Measurements from ENCODE around the gene BCAM. TPM values are rescaled to one million over a fixed set of nuclear protein-coding genes. Genes with fewer than 3 reads are reported as not detected.

Gene BCAM
- total RNA-seq, 1 experiment from 2014 or later: 30.0 TPM

DNA sequence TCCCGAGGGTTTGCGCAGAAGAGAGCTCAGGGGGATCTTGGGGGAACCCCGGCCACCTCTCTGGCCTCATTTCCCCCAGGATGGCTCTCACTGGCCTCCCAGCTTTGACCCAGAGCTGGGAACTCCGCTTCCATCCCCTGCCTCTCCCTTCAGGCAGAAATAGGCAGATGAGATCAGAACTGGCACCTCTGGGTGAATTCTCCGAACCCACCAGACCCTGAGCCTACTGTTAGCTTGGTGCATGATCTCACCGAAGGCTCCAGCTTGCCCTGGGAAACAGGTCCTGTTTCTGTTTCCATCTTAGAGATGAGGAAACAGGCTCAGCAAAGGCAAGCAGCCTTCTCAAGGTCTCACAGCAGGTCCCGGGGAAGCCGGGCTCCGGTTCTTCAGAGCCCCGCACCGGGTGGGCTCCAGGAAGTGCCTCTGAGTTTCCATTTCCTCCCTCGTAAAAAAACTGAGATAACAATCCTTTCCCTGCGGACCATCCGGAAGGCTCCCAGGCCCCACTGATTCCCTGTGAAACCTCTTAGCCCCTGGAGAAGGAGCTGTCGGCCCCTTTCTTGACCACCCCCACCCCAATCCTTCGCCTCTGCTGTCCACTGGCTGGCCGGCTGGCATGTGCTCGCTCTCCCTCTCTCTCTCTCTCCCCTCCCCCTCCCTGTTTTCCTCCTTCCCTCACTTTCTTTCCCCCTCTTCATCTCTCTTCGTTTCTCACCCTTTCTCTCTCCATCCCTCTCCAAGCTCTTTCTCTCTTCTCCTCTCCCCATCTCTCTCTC is 39.3 kb downstream of the BCAM start:
- Mint-ChIP-seq H3K36me3 (ENCODE audit: insufficient read depth, unreplicated experiment) (peaks cover 63% of the 10 kb centered on the region), H3K4me1 (ENCODE audit: low read depth, unreplicated experiment) (peaks cover 34% of the 10 kb centered on the region), H3K27ac (ENCODE audit: unreplicated experiment) (peak overlapping the region; percentile 73), H3K4me3 (ENCODE audit: low read depth, unreplicated experiment) (peak overlapping the region; percentile 66), H3K27me3 (ENCODE audit: unreplicated experiment) (no peaks in the 10 kb centered on the region), H3K9me3 (ENCODE audit: low read depth, unreplicated experiment) (no peaks in the 10 kb centered on the region)
- DNase-seq: no peak
- CTCF ChIA-PET: interaction anchor here (0.5 to 1.1 kb wide), 7 partner anchors 10 to 124 kb away, joined by 3 to 13 read pairs (median 4); partner anchors contain the start of gene TOMM40
- TF ChIP-seq CTCF (IDR thresholded peaks at IDR 0.05; ENCODE audit: unreplicated experiment): no peak
- intact Hi-C loops (cut with micrococcal nuclease; ENCODE audit: unreplicated experiment): loop anchor here (10.0 kb wide), 1 partner anchor 123 kb away; no protein-coding TSS in a partner anchor
- BruUV-seq (replicated peaks): no TSS peak

- peaks cover 63% of the 10 kb centered on the region for H3K36me3 Mint-ChIP-seq (ENCODE audit: insufficient read depth, unreplicated experiment)
- no peaks in the 10 kb centered on the region for H3K9me3 Mint-ChIP-seq (ENCODE audit: low read depth, unreplicated experiment)
- peaks cover 34% of the 10 kb centered on the region for H3K4me1 Mint-ChIP-seq (ENCODE audit: low read depth, unreplicated experiment)
- peak overlapping the region; percentile 66 for H3K27ac Mint-ChIP-seq (ENCODE audit: unreplicated experiment)
- intact Hi-C loops (cut with micrococcal nuclease; ENCODE audit: unreplicated experiment): loop anchor here (10.0 kb wide), 1 partner anchor 124 kb away; no protein-coding TSS in a partner anchor
- DNase-seq: no peak
- no peak for TF ChIP-seq CTCF (IDR thresholded peaks at IDR 0.05; ENCODE audit: unreplicated experiment)
- CTCF ChIA-PET: interaction anchor here (0.5 to 0.7 kb wide), 3 partner anchors 11 to 57 kb away, joined by 3 to 13 read pairs (median 3); no protein-coding TSS in a partner anchor
- H3K4me3 Mint-ChIP-seq (ENCODE audit: low read depth, unreplicated experiment): peak overlapping the region; percentile 66
- BruUV-seq (replicated peaks): no TSS peak
- H3K27me3 Mint-ChIP-seq (ENCODE audit: unreplicated experiment): no peaks in the 10 kb centered on the region
Measured at GRCh38 chr19:44848812-44849447, 40.0 kb downstream of the BCAM start.

- H3K36me3 Mint-ChIP-seq (ENCODE audit: insufficient read depth, unreplicated experiment): peaks cover 47% of the 10 kb centered on the region
- CTCF ChIA-PET: no interaction called here
- peaks cover 27% of the 10 kb centered on the region for H3K4me1 Mint-ChIP-seq (ENCODE audit: low read depth, unreplicated experiment)
- TF ChIP-seq CTCF (IDR thresholded peaks at IDR 0.05; ENCODE audit: unreplicated experiment): no peak
- no peak for DNase-seq
- H3K9me3 Mint-ChIP-seq (ENCODE audit: low read depth, unreplicated experiment): no peaks in the 10 kb centered on the region
- intact Hi-C loops (cut with micrococcal nuclease; ENCODE audit: unreplicated experiment): no loop called here
- no peak overlapping the region for H3K4me3 Mint-ChIP-seq (ENCODE audit: low read depth, unreplicated experiment)
- no TSS peak for BruUV-seq (replicated peaks)
- H3K27me3 Mint-ChIP-seq (ENCODE audit: unreplicated experiment): no peaks in the 10 kb centered on the region
- no peak overlapping the region for H3K27ac Mint-ChIP-seq (ENCODE audit: unreplicated experiment)
Measured at GRCh38 chr19:44850641-44851109, 41.8 kb downstream of the BCAM start.

GRCh38 chr19:44851427-44851826 is 42.5 kb downstream of the BCAM start:
- CTCF ChIA-PET: interaction anchor here (0.7 kb wide), 1 partner anchor 70 kb away, joined by 3 read pairs; no protein-coding TSS in a partner anchor
- no peak for DNase-seq
- BruUV-seq (replicated peaks): no TSS peak
- intact Hi-C loops (cut with micrococcal nuclease; ENCODE audit: unreplicated experiment): no loop called here
- Mint-ChIP-seq H3K9me3 (ENCODE audit: low read depth, unreplicated experiment) (no peaks in the 10 kb centered on the region), H3K27me3 (ENCODE audit: unreplicated experiment) (no peaks in the 10 kb centered on the region), H3K4me3 (ENCODE audit: low read depth, unreplicated experiment) (no peak overlapping the region), H3K4me1 (ENCODE audit: low read depth, unreplicated experiment) (peaks cover 35% of the 10 kb centered on the region), H3K36me3 (ENCODE audit: insufficient read depth, unreplicated experiment) (peaks cover 45% of the 10 kb centered on the region), H3K27ac (ENCODE audit: unreplicated experiment) (peak overlapping the region; percentile 27)
- no peak for TF ChIP-seq CTCF (IDR thresholded peaks at IDR 0.05; ENCODE audit: unreplicated experiment)
